Central memory CD8-positive, alpha-beta T cell (primary cell): ENCODE data around the gene RSPH6A.

ENCODE experiments used
- ATAC-seq: fragments of 150-1000 bp; cut with Tn5 transposase; replicated peaks from 2 replicates; pipeline ENCODE4 v1.10.0; 2022; ENCODE audit warnings: mild to moderate bottlenecking, moderate FRiP score, moderate number of reproducible peaks; ENCODE audit not compliant: poor library complexity, severe bottlenecking; ENCODE audit errors: extremely low read depth
- DNase-seq, 2 donors: peaks; one replicate each; pipeline ENCODE4 v3.0.0; 2021; ENCODE audit warnings: low spot score in 2 of 2
- H3K27ac Mint-ChIP-seq: one replicate; pipeline ENCODE4 v1.8.0; 2022; ENCODE audit warnings: low read depth, mild to moderate bottlenecking, moderate library complexity, mixed read lengths
- H3K27me3 Mint-ChIP-seq: one replicate; pipeline ENCODE4 v1.8.0; 2022; ENCODE audit warnings: mixed read lengths
- H3K36me3 Mint-ChIP-seq: one replicate; pipeline ENCODE4 v1.8.0; 2022; ENCODE audit warnings: mild to moderate bottlenecking, moderate library complexity, mixed read lengths; ENCODE audit not compliant: insufficient read depth
- H3K4me1 Mint-ChIP-seq: one replicate; pipeline ENCODE4 v1.8.0; 2022; ENCODE audit warnings: mixed read lengths
- H3K4me3 Mint-ChIP-seq: one replicate; pipeline ENCODE4 v1.8.0; 2022; ENCODE audit warnings: mild to moderate bottlenecking, moderate library complexity, mixed read lengths
- H3K9me3 Mint-ChIP-seq: one replicate; pipeline ENCODE4 v1.8.0; 2022; ENCODE audit warnings: mixed read lengths

Gene RSPH6A

GRCh38 chr19:45822716-45823115 lies 7.6 kb upstream of the RSPH6A start:
- ATAC-seq, result no peak
- H3K27me3 Mint-ChIP-seq, result no peaks in the 10 kb centered on the region
- no peak overlapping the region for H3K4me3 Mint-ChIP-seq
- H3K4me1 Mint-ChIP-seq, result peaks cover 5% of the 10 kb centered on the region
- DNase-seq, result no peak
- no peaks in the 10 kb centered on the region for H3K9me3 Mint-ChIP-seq
- H3K36me3 Mint-ChIP-seq, result peaks cover 15% of the 10 kb centered on the region
- no peak overlapping the region for H3K27ac Mint-ChIP-seq

- peaks cover 17% of the 10 kb centered on the region for H3K36me3 Mint-ChIP-seq
- DNase-seq, result no peak
- peaks cover 5% of the 10 kb centered on the region for H3K4me1 Mint-ChIP-seq
- no peak overlapping the region for H3K27ac Mint-ChIP-seq
- no peaks in the 10 kb centered on the region for H3K27me3 Mint-ChIP-seq
- H3K4me3 Mint-ChIP-seq, result no peak overlapping the region
- H3K9me3 Mint-ChIP-seq, result no peaks in the 10 kb centered on the region
- ATAC-seq, result no peak
These were observed 6.5 kb upstream of the RSPH6A start for GRCh38 chr19:45821570-45821969.

GRCh38 chr19:45821103-45821521 lies 6.0 kb upstream of the RSPH6A start:
- H3K27ac Mint-ChIP-seq, result no peak overlapping the region
- peaks cover 5% of the 10 kb centered on the region for H3K4me1 Mint-ChIP-seq
- DNase-seq (no peak), ATAC-seq (no peak)
- H3K36me3 Mint-ChIP-seq, result peaks cover 17% of the 10 kb centered on the region
- no peak overlapping the region for H3K4me3 Mint-ChIP-seq
- no peaks in the 10 kb centered on the region for H3K27me3 Mint-ChIP-seq
- H3K9me3 Mint-ChIP-seq, result no peaks in the 10 kb centered on the region

GRCh38 chr19:45820413-45821102 lies 5.5 kb upstream of the RSPH6A start:
- Mint-ChIP-seq H3K4me1 (peaks cover 5% of the 10 kb centered on the region), H3K36me3 (peaks cover 17% of the 10 kb centered on the region), H3K27ac (no peak overlapping the region), H3K27me3 (no peaks in the 10 kb centered on the region), H3K9me3 (no peaks in the 10 kb centered on the region), H3K4me3 (no peak overlapping the region)
- DNase-seq (no peak), ATAC-seq (no peak)

- H3K27me3 Mint-ChIP-seq, result no peaks in the 10 kb centered on the region
- no peaks in the 10 kb centered on the region for H3K9me3 Mint-ChIP-seq
- no peak overlapping the region for H3K27ac Mint-ChIP-seq
- DNase-seq (no peak), ATAC-seq (no peak)
- H3K36me3 Mint-ChIP-seq, result peaks cover 15% of the 10 kb centered on the region
- H3K4me1 Mint-ChIP-seq, result peaks cover 5% of the 10 kb centered on the region
- no peak overlapping the region for H3K4me3 Mint-ChIP-seq
These were observed 4.7 kb upstream of the RSPH6A start for GRCh38 chr19:45819769-45820168.

GRCh38 chr19:45817725-45818301 lies 2.7 kb upstream of the RSPH6A start:
- no peaks in the 10 kb centered on the region for H3K9me3 Mint-ChIP-seq
- H3K4me1 Mint-ChIP-seq, result no peaks in the 10 kb centered on the region
- peaks cover 11% of the 10 kb centered on the region for H3K36me3 Mint-ChIP-seq
- DNase-seq (no peak), ATAC-seq (peak; percentile 14)
- no peaks in the 10 kb centered on the region for H3K27me3 Mint-ChIP-seq
- H3K27ac Mint-ChIP-seq, result no peak overlapping the region
- no peak overlapping the region for H3K4me3 Mint-ChIP-seq

- Mint-ChIP-seq H3K36me3 (peaks cover 10% of the 10 kb centered on the region), H3K27ac (no peak overlapping the region), H3K27me3 (no peaks in the 10 kb centered on the region), H3K4me3 (no peak overlapping the region), H3K4me1 (no peaks in the 10 kb centered on the region), H3K9me3 (no peaks in the 10 kb centered on the region)
- ATAC-seq (peak; percentile 100), DNase-seq (peak; percentile 93 to 97)
These were observed 2.1 kb upstream of the RSPH6A start for GRCh38 chr19:45817010-45817724.

- DNase-seq, result no peak
- H3K4me1 Mint-ChIP-seq, result no peaks in the 10 kb centered on the region
- no peak overlapping the region for H3K27ac Mint-ChIP-seq
- no peak overlapping the region for H3K4me3 Mint-ChIP-seq
- no peaks in the 10 kb centered on the region for H3K9me3 Mint-ChIP-seq
- no peak for ATAC-seq
- H3K27me3 Mint-ChIP-seq, result no peaks in the 10 kb centered on the region
- H3K36me3 Mint-ChIP-seq, result peaks cover 9% of the 10 kb centered on the region
These were observed 1.3 kb upstream of the RSPH6A start for GRCh38 chr19:45816236-45817009.

- Mint-ChIP-seq H3K9me3 (no peaks in the 10 kb centered on the region), H3K36me3 (peaks cover 9% of the 10 kb centered on the region), H3K4me3 (no peak overlapping the region), H3K4me1 (no peaks in the 10 kb centered on the region), H3K27ac (no peak overlapping the region), H3K27me3 (no peaks in the 10 kb centered on the region)
- DNase-seq (no peak), ATAC-seq (no peak)
These were observed 541 bp upstream of the RSPH6A start for GRCh38 chr19:45815481-45816216.

- DNase-seq (no peak), ATAC-seq (no peak)
- Mint-ChIP-seq H3K36me3 (peaks cover 6% of the 10 kb centered on the region), H3K27me3 (no peaks in the 10 kb centered on the region), H3K27ac (no peak overlapping the region), H3K9me3 (no peaks in the 10 kb centered on the region), H3K4me1 (no peaks in the 10 kb centered on the region), H3K4me3 (no peak overlapping the region)
These were observed 835 bp downstream of the RSPH6A start for GRCh38 chr19:45814166-45814780.

GRCh38 chr19:45812297-45812696 lies 2.8 kb downstream of the RSPH6A start:
- peaks cover 5% of the 10 kb centered on the region for H3K36me3 Mint-ChIP-seq
- DNase-seq, result no peak
- no peaks in the 10 kb centered on the region for H3K4me1 Mint-ChIP-seq
- no peaks in the 10 kb centered on the region for H3K27me3 Mint-ChIP-seq
- no peak overlapping the region for H3K4me3 Mint-ChIP-seq
- ATAC-seq, result no peak
- no peak overlapping the region for H3K27ac Mint-ChIP-seq
- no peaks in the 10 kb centered on the region for H3K9me3 Mint-ChIP-seq
